HEK293T (cell line): ENCODE data around the gene CEP162.
"Not testable (repeated sequence)": the region's sequence is repeated elsewhere in the genome, so short reads cannot be mapped to it uniquely, and the experiment has no call there.

ENCODE experiments used
- CTCF ChIA-PET: fragments of 350-600 bp; formaldehyde crosslinking; extraction: SDS; loops from one replicate; lab custom pipeline; 2021; ENCODE audit warnings: antibody characterized with exemption, inconsistent platforms; lab: Yijun Ruan, JAX
- POLR2A ChIA-PET: fragments of 350-600 bp; formaldehyde crosslinking; extraction: SDS; loops from one replicate; lab custom pipeline; 2020; ENCODE audit warnings: antibody characterized with exemption, inconsistent platforms; lab: Yijun Ruan, JAX
- DNase-seq: peaks from one replicate; pipeline ENCODE4 v3.0.0; 2012; ENCODE audit warnings: mixed read lengths; ENCODE audit errors: extremely low spot score
- ARNT ChIP-seq: fragments of 450-650 bp; IDR thresholded peaks from 2 replicates; pipeline ENCODE4 v1.6.1; 2017; ENCODE audit warnings: mild to moderate bottlenecking
- BHLHE40 ChIP-seq: fragments of 450-650 bp; IDR thresholded peaks from 2 replicates; pipeline ENCODE4 v1.6.1; 2016; ENCODE audit warnings: mild to moderate bottlenecking, moderate library complexity, borderline replicate concordance
- CTBP1 ChIP-seq: fragments of 450-650 bp; IDR thresholded peaks from 2 replicates; pipeline ENCODE4 v1.6.1; 2016; ENCODE audit warnings: borderline replicate concordance
- ELF4 ChIP-seq: fragments of 450-650 bp; IDR thresholded peaks from 2 replicates; pipeline ENCODE4 v1.6.1; 2017; ENCODE audit warnings: antibody characterized with exemption
- FOXA1 ChIP-seq: fragments of 450-650 bp; IDR thresholded peaks from 2 replicates; pipeline ENCODE4 v1.6.1; 2016; ENCODE audit warnings: mild to moderate bottlenecking
- FOXK2 ChIP-seq: fragments of 450-650 bp; IDR thresholded peaks from 2 replicates; pipeline ENCODE4 v1.6.1; 2016; ENCODE audit warnings: mild to moderate bottlenecking
- FOXM1 ChIP-seq: fragments of 450-650 bp; IDR thresholded peaks from 2 replicates; pipeline ENCODE4 v1.6.1; 2017; ENCODE audit warnings: mild to moderate bottlenecking, borderline replicate concordance
- HDGF ChIP-seq: fragments of 450-650 bp; IDR thresholded peaks from 2 replicates; pipeline ENCODE4 v1.6.1; 2017; ENCODE audit warnings: antibody characterized with exemption, borderline replicate concordance
- L3MBTL2 ChIP-seq: fragments of 450-650 bp; conservative IDR thresholded peaks from 2 replicates; pipeline ENCODE4 v1.6.1; 2016; ENCODE audit warnings: mild to moderate bottlenecking
- LEF1 ChIP-seq: fragments of 450-650 bp; IDR thresholded peaks from 2 replicates; pipeline ENCODE4 v1.6.1; 2017; ENCODE audit warnings: mild to moderate bottlenecking, borderline replicate concordance
- NFRKB ChIP-seq: fragments of 450-650 bp; IDR thresholded peaks from 2 replicates; pipeline ENCODE4 v1.6.1; 2016; ENCODE audit warnings: mild to moderate bottlenecking, moderate library complexity
- SP1 ChIP-seq: fragments of 450-650 bp; IDR thresholded peaks from 2 replicates; pipeline ENCODE4 v1.6.1; 2017
- SUZ12 ChIP-seq: fragments of 450-650 bp; IDR thresholded peaks from 2 replicates; pipeline ENCODE4 v1.6.1; 2016; ENCODE audit warnings: mild to moderate bottlenecking
- TARDBP ChIP-seq: fragments of 450-650 bp; IDR thresholded peaks from 2 replicates; pipeline ENCODE4 v1.6.1; 2016
- ZNF384 ChIP-seq: fragments of 450-650 bp; IDR thresholded peaks from 2 replicates; pipeline ENCODE4 v1.6.1; 2016
- TF ChIP-seq, protein P1 (sequence below): fragments of 450-650 bp; IDR thresholded peaks from 2 replicates; pipeline ENCODE4 v1.6.1; 2016

Gene CEP162

DNA sequence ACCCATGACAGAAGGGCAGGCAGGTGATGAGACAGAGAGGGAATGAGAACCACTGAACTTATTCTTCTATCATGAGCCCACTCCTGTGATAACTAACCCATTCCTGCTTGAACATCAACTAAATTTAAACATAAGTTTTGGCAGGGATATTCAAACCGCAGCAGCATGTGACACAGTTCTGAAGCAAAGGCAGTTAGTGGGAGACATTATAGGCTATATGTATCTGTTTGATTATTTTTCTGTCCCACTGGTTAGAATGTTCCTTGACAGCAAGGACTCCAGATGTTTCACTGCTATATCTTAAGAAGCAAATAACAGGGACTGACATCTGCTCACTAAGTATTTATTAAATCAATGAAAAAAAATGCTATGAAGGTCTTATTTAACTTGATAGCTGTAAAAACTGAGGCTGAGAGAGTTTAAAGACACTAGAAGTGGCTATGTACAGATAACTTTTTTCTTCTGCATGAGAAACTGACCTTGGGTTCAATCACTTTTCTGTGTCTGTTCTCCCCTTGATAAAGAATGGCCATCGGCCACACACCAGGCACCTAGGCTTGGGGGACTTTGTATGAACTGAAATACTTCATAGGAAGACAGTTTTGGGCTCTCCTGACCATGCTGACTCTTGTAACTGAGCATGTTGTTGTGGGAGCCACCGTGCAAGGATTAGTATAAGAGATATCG, 90.9 kb downstream of the CEP162 start:
- DNase-seq: no peak
- TF ChIP-seq L3MBTL2 (no peak), TARDBP (no peak), SUZ12 (no peak), FOXA1 (no peak), CTBP1 (no peak)
- ChIA-PET CTCF (no interaction called here), POLR2A (no interaction called here)

DNA sequence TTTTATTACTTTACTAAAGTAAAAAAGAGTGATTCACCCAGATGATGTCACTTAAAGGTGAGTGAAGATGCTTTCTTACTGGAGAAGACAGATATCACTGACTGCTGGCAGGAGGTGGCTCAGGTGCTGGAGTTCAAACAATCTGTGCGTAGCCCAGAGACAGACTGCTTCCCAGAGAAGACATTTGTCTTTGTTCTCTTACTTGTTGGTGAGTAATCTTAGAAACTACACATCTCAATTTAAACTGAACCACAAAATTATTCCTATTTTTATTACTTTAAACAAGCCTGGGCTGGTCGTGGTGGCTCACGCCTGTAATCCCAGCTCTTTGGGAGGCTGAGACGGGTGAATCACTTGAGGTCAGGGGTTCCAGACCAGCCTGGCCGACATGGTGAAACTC, 92.2 kb downstream of the CEP162 start:
- POLR2A ChIA-PET: no interaction called here
- TF ChIP-seq L3MBTL2 (no peak), NFRKB (no peak), TARDBP (no peak), FOXA1 (no peak), HDGF (no peak), LEF1 (no peak), FOXM1 (no peak), SP1 (no peak), FOXK2 (no peak), ELF4 (no peak), ZNF384 (no peak)
- TF ChIP-seq, protein P1, sequence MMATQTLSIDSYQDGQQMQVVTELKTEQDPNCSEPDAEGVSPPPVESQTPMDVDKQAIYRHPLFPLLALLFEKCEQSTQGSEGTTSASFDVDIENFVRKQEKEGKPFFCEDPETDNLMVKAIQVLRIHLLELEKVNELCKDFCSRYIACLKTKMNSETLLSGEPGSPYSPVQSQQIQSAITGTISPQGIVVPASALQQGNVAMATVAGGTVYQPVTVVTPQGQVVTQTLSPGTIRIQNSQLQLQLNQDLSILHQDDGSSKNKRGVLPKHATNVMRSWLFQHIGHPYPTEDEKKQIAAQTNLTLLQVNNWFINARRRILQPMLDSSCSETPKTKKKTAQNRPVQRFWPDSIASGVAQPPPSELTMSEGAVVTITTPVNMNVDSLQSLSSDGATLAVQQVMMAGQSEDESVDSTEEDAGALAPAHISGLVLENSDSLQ: no peak
- CTCF ChIA-PET: no interaction called here
- no peak for DNase-seq

DNA sequence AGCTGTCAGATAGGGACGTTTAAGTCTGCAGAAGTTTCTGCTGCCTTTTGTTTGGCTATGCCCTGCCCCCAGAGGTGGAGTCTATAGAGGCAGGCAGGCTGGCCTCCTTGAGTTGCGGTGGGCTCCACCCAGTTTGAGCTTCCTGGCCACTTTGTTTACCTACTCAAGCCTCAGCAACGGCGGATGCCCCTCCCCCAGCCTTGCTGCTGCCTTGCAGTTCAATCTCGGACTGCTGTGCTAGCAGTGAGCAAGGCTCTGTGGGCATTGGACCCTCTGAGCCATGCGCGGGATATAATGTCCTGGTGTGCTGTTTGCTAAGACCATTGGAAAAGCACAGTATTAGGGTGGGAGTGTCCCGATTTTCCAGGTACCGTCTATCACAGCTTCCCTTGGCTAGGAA, 94.1 kb downstream of the CEP162 start:
- POLR2A ChIA-PET, DNase-seq, CTCF ChIA-PET: not testable (repeated sequence)

DNA sequence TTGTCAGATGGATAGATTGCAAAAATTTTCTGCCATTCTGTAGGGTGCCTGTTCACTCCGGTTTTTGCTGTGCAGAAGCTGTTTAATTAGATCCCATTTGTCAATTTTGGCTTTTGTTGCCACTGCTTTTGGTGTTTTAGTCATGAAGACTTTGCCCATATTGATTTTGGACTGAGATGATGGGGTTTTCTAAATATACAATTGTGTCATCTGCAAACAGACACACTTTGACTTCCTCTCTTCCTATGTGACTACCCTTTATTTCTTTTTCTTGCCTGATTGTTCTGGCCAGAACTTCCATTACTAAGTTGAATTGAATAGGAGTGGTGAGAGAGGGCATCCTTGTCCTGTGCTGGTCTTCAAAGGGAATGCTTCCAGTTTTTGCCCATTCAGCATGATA, 97.9 kb downstream of the CEP162 start:
- POLR2A ChIA-PET, DNase-seq, CTCF ChIA-PET: not testable (repeated sequence)

DNA sequence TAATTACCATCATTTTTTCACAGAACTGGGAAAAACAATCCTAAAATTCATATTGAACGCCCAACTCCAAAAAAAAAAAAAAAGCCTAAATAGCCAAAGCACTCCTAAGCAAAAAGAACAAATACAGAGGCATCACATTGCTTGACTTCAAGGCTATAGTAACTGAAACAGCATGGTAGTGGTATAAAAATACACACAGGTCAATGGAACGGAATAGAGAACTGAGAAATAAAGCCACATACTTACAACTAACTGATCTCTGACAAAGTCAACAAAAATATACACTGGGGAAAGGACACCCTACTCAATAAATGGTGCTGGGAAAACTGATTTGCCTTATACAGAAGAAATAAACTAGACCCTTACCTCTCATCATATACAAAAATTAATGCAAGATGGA, 104.3 kb downstream of the CEP162 start:
- ChIA-PET CTCF (no interaction called here), POLR2A (no interaction called here)
- TF ChIP-seq NFRKB (no peak), ARNT (no peak), FOXA1 (no peak), CTBP1 (no peak), TARDBP (no peak), L3MBTL2 (no peak), HDGF (no peak), ELF4 (no peak), BHLHE40 (no peak), FOXK2 (no peak), LEF1 (no peak), SUZ12 (no peak), ZNF384 (no peak), SP1 (no peak), FOXM1 (no peak)
- TF ChIP-seq, protein P1: no peak
- no peak for DNase-seq

DNA sequence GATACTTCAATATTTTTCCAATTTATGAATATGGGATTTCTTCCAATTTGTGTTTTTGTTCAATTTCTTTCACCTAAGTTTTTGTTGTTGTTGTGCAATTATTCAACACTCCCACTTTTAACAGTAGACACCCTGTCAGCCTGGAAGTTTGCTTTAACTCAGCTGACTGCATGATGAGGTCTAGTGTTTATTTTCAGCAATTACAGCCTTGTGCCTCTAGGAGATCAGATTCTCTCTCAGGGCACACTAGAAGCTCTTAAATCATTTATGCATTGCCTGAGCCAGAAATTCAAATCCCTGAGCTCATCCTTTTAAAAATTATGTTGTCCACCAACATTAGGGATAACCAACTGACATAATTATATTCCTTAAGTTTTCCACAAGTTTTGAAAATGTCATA, 108.2 kb downstream of the CEP162 start:
- peak; percentile 14 for DNase-seq
- TF ChIP-seq, protein P1: no peak
- TF ChIP-seq ZNF384 (no peak), BHLHE40 (no peak), HDGF (no peak), LEF1 (no peak), CTBP1 (no peak), L3MBTL2 (no peak), FOXK2 (no peak), FOXM1 (no peak), NFRKB (no peak), SUZ12 (no peak), ARNT (no peak), FOXA1 (no peak)
- CTCF ChIA-PET: interaction anchor here (0.6 to 0.8 kb wide), 2 partner anchors 29 to 528 kb away, joined by 3 to 8 read pairs; no protein-coding TSS in a partner anchor
- POLR2A ChIA-PET: no interaction called here

DNA sequence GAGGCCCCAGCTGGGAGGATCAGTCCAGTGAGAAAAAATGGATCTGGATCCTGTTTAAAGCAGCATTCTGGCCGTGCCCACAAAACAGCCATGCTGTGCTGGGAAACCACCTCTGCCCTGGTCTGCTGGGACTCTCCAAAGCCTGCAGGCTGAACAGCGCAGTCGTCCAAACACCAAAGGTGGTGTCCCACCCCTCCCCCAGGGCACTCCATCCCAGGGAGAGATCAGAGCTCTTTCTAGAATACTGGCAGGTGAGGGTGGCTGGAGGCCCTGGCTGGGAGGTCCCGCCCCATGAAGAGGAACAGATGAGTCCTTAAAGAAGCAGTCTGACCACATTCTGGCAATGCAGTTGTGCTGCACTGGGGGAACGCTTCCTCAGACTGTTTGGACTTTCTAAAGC, 109.3 kb downstream of the CEP162 start:
- ChIA-PET POLR2A (no interaction called here), CTCF (no interaction called here)
- DNase-seq: no peak
- TF ChIP-seq ELF4 (no peak), LEF1 (no peak), BHLHE40 (no peak), FOXM1 (no peak), SUZ12 (no peak), SP1 (no peak), TARDBP (no peak), FOXA1 (no peak), CTBP1 (no peak), HDGF (no peak), ARNT (no peak), ZNF384 (no peak), L3MBTL2 (no peak), NFRKB (no peak), FOXK2 (no peak)
- TF ChIP-seq, protein P1: no peak

DNA sequence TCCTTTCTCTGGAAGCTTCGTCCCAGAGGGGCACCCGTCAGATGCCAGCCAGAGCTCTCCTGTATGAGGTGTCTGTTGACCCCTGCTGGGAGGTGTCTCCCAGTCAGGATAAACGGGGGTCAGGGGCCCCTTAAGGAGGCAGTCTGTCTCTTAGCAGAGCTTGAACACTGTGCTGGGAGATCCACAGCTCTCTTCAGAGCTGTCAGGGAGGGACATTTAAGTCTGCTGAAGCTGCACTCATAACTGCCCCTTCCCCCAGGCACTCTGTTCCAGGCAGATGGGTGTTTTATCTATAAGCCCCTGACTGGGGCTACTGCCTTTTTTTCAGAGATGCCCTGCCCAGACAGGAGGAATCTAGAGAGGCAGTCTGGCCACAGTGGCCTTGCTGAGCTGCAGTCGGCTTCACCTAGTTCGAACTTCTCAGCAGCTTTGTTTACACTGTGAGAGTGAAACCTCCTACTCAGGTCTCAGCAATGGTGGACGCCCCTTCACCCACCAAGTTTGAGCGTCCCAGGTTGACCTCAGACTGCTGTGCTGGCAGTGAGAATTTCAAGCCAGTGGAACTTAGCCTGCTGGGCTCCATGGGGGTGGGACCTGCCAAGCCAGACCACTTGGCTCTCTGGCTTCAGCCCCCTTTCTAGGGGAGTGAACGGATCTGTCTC, 112.4 kb downstream of the CEP162 start:
- DNase-seq, CTCF ChIA-PET, POLR2A ChIA-PET: not testable (repeated sequence)

DNA sequence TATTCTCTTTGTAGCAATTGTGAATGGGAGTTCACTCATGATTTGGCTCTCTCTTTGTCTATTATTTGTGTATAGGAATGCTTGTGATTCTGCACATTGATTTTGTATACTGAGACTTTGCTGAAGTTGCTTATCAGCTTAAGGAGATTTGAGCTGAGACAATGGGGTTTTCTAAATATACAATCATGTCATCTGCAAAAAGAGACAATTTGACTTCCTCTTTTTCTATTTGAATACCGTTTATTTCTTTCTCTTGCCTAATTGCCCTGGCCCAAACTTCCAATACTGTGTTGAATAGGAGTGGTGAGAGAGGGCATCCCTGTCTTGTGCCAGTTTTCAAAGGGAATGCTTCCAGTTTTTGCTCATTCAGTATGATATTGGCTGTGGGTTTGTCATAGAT, 116.1 kb downstream of the CEP162 start:
- DNase-seq, CTCF ChIA-PET, POLR2A ChIA-PET: not testable (repeated sequence)
